Left lung (tissue), 10 donors: ENCODE data around the gene CDAN1. TPM values are rescaled to one million over a fixed set of nuclear protein-coding genes. Genes with fewer than 3 reads are reported as not detected.
A peak's percentile ranks its signal among the peaks of the same experiment; 100 is the strongest.

Experiments
- ATAC-seq: fragments of 200-7000 bp; cut with Tn5 transposase; one replicate; pipeline ENCODE4 v1.9.1; 2020; ENCODE audit warnings: moderate library complexity
- DNase-seq, 4 donors: peaks; one replicate each; pipeline ENCODE4 v3.0.0-alpha.2; 2013 to 2020
- H3K27ac ChIP-seq, 2 donors: fragments of 200-600 bp; sonication (generic) in 1 of 2; one replicate each; pipeline versions ENCODE4 v1.5.0 to v1.8.0; 2020 to 2021
- H3K27me3 ChIP-seq, 2 donors: fragments of 200-600 bp; sonication (generic) in 1 of 2; one replicate each; pipeline versions ENCODE4 v1.5.0 to v1.8.0; 2020 to 2021
- H3K36me3 ChIP-seq, 2 donors: fragments of 200-600 bp; sonication (generic) in 1 of 2; one replicate each; pipeline versions ENCODE4 v1.5.0 to v1.8.0; 2020 to 2021
- H3K4me1 ChIP-seq, 2 donors: fragments of 200-600 bp; one replicate each; pipeline ENCODE4 v1.8.0; 2021
- H3K4me3 ChIP-seq, 2 donors: fragments of 200-600 bp; sonication (generic) in 1 of 2; one replicate each; pipeline versions ENCODE4 v1.5.0 to v1.8.0; 2020 to 2021; ENCODE audit warnings: mild to moderate bottlenecking in 1 of 2
- H3K9me3 ChIP-seq, 2 donors: fragments of 200-600 bp; sonication (generic) in 1 of 2; one replicate each; pipeline versions ENCODE4 v1.5.0 to v1.8.0; 2020 to 2021
- CTCF ChIP-seq, 2 donors: fragments of 200-600 bp; sonication (generic) in 1 of 2; IDR thresholded peaks; one replicate each; pipeline versions ENCODE4 v1.5.0 to v1.8.0; 2021; ENCODE audit warnings: antibody characterized with exemption in 2 of 2
- intact Hi-C, 2 donors: fragments of 100-400 bp; cut with DNase I; formaldehyde crosslinking; loops; one replicate each; pipeline versions ENCODE4 v1.11.2 to v1.14.2; 2022
- polyA plus RNA-seq, 6 donors: library from polyadenylated mRNA; unstranded; fragments of 120-200 nt; gene quantifications; one replicate each; pipeline ENCODE4 v1.2.1, GENCODE V29; 2013; ENCODE audit not compliant: insufficient read length in 6 of 6
- total RNA-seq, 2 donors: library from RNA; stranded (reverse); fragmentation: NEBNext Ultra II Directional; extraction: Animal tissue kit (Norgen Biotek cat#: 25700); gene quantifications; one replicate each; pipeline ENCODE4 v1.2.1, GENCODE V29; 2021
- donor health status: DM: no; HTN: yes; CAD: no.
- donor health status: DM: no; HTN: no; CAD: no.

Gene CDAN1
- total and polyA plus RNA-seq, 8 donors, result 13.4 to 29.7 (median 26.0) TPM

GRCh38 chr15:42721916-42722315, 15.0 kb downstream of the CDAN1 start:
- Histone ChIP-seq H3K4me3 (no peak overlapping the region), H3K9me3 (no peaks in the 10 kb centered on the region), H3K27ac (no peak overlapping the region), H3K36me3 (peaks cover 0 to 89% of the 10 kb centered on the region in 2 donors), H3K4me1 (no peaks in the 10 kb centered on the region), H3K27me3 (no peaks in the 10 kb centered on the region)
- TF ChIP-seq CTCF (IDR thresholded peaks at IDR 0.05), result no peak
- ATAC-seq, result no peak
- intact Hi-C loops, result no loop called here
- DNase-seq, result no peak

GRCh38 chr15:42721016-42721415, 15.9 kb downstream of the CDAN1 start:
- no peak for DNase-seq
- ATAC-seq, result no peak

GRCh38 chr15:42720071-42720470, 16.9 kb downstream of the CDAN1 start:
- peaks cover 0 to 70% of the 10 kb centered on the region in 2 donors for H3K36me3 ChIP-seq
- ATAC-seq (no peak), DNase-seq (no peak)
- peaks cover 0 to 2% of the 10 kb centered on the region in 2 donors for H3K4me1 ChIP-seq
- H3K9me3 ChIP-seq, result no peaks in the 10 kb centered on the region
- intact Hi-C loops, result no loop called here
- no peak for TF ChIP-seq CTCF (IDR thresholded peaks at IDR 0.05)
- no peaks in the 10 kb centered on the region for H3K27me3 ChIP-seq
- H3K4me3 ChIP-seq, result no peak overlapping the region
- no peak overlapping the region for H3K27ac ChIP-seq

More at GRCh38 chr15:42721016-42721415, 15.9 kb downstream of the CDAN1 start:
- intact Hi-C loops, result no loop called here
- no peaks in the 10 kb centered on the region for H3K9me3 ChIP-seq
- no peak overlapping the region for H3K27ac ChIP-seq
- H3K36me3 ChIP-seq, result peaks cover 0 to 80% of the 10 kb centered on the region in 2 donors
- no peak overlapping the region for H3K4me3 ChIP-seq
- no peaks in the 10 kb centered on the region for H3K27me3 ChIP-seq
- TF ChIP-seq CTCF (IDR thresholded peaks at IDR 0.05), result no peak
- no peaks in the 10 kb centered on the region for H3K4me1 ChIP-seq

- Histone ChIP-seq H3K27ac (no peak overlapping the region), H3K4me1 (peaks cover 0 to 3% of the 10 kb centered on the region in 2 donors), H3K9me3 (no peaks in the 10 kb centered on the region), H3K36me3 (peaks cover 0 to 60% of the 10 kb centered on the region in 2 donors), H3K4me3 (no peak overlapping the region), H3K27me3 (no peaks in the 10 kb centered on the region)
- TF ChIP-seq CTCF (IDR thresholded peaks at IDR 0.05), result no peak
- ATAC-seq (no peak), DNase-seq (no peak)
- intact Hi-C loops, result no loop called here
Measured at GRCh38 chr15:42719043-42719442, 17.9 kb downstream of the CDAN1 start.

GRCh38 chr15:42716626-42717025, 20.3 kb downstream of the CDAN1 start:
- Histone ChIP-seq H3K9me3 (no peaks in the 10 kb centered on the region), H3K4me1 (peaks cover 0 to 3% of the 10 kb centered on the region in 2 donors), H3K27me3 (no peaks in the 10 kb centered on the region), H3K4me3 (no peak overlapping the region), H3K27ac (no peak overlapping the region), H3K36me3 (peaks cover 0 to 36% of the 10 kb centered on the region in 2 donors)
- no peak for TF ChIP-seq CTCF (IDR thresholded peaks at IDR 0.05)
- DNase-seq, result peak in 1 of 4 donors; percentile 16
- no peak for ATAC-seq
- intact Hi-C loops, result no loop called here
